Measurements from ENCODE around the gene SNX14. TPM values are rescaled to one million over a fixed set of nuclear protein-coding genes. Genes with fewer than 3 reads are reported as not detected.
"Not testable (repeated sequence)": the region's sequence is repeated elsewhere in the genome, so short reads cannot be mapped to it uniquely, and the experiment has no call there.

SNX14 gene
- total RNA-seq, 5 donors from 2014 or later (not counting 1 experiment from before 2014, with no cell fraction given): 46.3 to 63.3 (median 53.7) TPM

GRCh38 chr6:85640821-85641220 is 47.2 kb upstream of the SNX14 start:
- peak overlapping the region; percentile 75 to 79 for H3K27ac Mint-ChIP-seq
- Histone ChIP-seq H3K4me3 (ENCODE audit: control insufficient read depth in 1 of 2, extremely low read depth in 1 of 2, low read length in 1 of 2) (peak overlapping the region; percentile 15 to 100), H3K4me1 (ENCODE audit: control insufficient read depth in 1 of 2, extremely low read depth in 1 of 2, insufficient read depth in 2 of 2, low read length in 2 of 2) (peaks cover 12 to 27% of the 10 kb centered on the region in 2 experiments), H3K27me3 (replicated peaks in 1 of 2; ENCODE audit: control insufficient read depth in 2 of 2, extremely low read depth in 1 of 2, insufficient read depth in 2 of 2, low read length in 1 of 2) (no peaks in the 10 kb centered on the region), H3K9me3 (no peaks in the 10 kb centered on the region), H3K36me3 (ENCODE audit: control insufficient read depth in 2 of 2, extremely low read depth in 1 of 2, insufficient read depth in 1 of 2, low read length in 1 of 2) (peaks cover 4 to 37% of the 10 kb centered on the region in 2 donors), H3K27ac (ENCODE audit: low read length) (no peak overlapping the region)
- CTCF ChIA-PET: interaction anchor here (0.9 to 1.7 kb wide), 6 partner anchors 34 to 49 kb away, joined by 3 to 10 read pairs (median 4); no protein-coding TSS in a partner anchor
- 30% methylated on average over 2 of the region's 3 CpGs for WGBS (ENCODE audit: insufficient coverage)
- DNase-seq (no peak), ATAC-seq (replicated peaks in 1 of 4) (no peak)
- POLR2A ChIA-PET: interaction anchor here (0.6 to 10.0 kb wide), 6 partner anchors 9 to 45 kb away, joined by 3 to 441 read pairs (median 10); no protein-coding TSS in a partner anchor
- H3K4me1 Mint-ChIP-seq: peaks cover 60 to 62% (median 61%) of the 10 kb centered on the region in 3 donors
- H3K9me3 Mint-ChIP-seq: no peaks in the 10 kb centered on the region
- peak overlapping the region; percentile 87 to 93 (median 91) for H3K4me3 Mint-ChIP-seq
- H3K36me3 Mint-ChIP-seq: peaks cover 43% of the 10 kb centered on the region
- H3K27me3 Mint-ChIP-seq: no peaks in the 10 kb centered on the region

DNA sequence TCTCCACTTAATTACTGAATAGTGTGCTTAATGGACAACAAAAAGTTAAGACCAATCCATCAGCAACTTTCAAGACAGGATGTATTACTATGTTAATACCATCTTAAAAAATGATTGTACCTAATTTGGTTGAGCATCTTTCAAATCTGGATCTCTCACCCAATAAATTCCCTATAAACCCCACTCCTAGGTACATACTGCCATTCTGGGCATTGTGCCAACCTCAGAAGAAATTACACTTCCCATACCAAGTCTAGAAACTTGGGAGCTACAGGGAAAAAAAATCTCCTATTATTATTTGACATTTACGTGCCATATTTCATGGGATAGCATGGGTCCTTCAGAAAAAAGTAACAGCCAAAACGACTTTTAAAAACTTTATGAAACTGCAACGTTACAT is 43.9 kb upstream of the SNX14 start:
- no peaks in the 10 kb centered on the region for H3K27me3 Mint-ChIP-seq

DNA sequence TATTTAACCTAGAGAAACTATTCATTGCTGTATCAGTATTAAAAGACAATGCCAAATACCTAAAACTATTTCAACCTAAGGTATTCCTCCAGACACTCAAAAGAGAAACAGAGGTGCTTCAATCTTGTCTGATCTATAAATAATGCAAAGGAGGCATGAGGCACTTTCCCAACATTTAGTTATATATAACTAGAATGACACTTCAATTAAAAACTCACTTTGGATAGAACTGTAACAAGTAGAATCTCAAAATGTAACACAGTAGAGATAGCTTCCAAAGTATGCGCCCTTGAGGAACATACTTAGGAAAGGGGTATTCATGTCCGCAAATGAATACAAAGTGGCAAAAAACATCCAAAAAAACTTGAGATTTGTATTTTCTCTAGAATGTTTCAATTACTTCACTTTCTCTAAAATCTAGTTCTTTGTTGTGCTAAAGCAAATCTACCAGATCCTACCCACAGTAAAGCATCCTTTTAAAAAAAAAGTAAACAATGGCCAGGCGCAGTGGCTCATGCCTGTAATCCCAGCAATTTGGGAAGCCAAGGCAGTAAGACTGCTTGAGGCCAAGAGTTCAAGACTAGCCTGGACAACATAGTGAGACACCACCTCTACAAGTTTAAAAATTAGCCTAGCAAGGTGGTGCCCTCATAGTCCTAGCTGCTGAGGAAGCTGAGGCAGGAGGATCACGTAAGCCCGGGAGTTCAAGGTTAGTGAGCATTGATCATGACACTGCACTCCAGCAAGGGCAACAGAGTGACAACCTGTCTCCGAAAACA is 38.7 kb upstream of the SNX14 start:
- Mint-ChIP-seq H3K36me3 (peaks cover 46% of the 10 kb centered on the region), H3K4me3 (no peak overlapping the region), H3K4me1 (peaks cover 43 to 71% (median 63%) of the 10 kb centered on the region in 3 donors), H3K27me3 (no peaks in the 10 kb centered on the region), H3K9me3 (no peaks in the 10 kb centered on the region), H3K27ac (no peak overlapping the region)
- no peak overlapping the region for H3K27ac ChIP-seq (ENCODE audit: low read length)
- ATAC-seq (replicated peaks in 1 of 4) (no peak), DNase-seq (no peak)
- WGBS (ENCODE audit: insufficient coverage): 100% methylated on average over 3 of the region's 6 CpGs
- POLR2A ChIA-PET: interaction anchor here (0.5 to 2.7 kb wide), 5 partner anchors 8 to 46 kb away, joined by 3 to 17 read pairs (median 5); no protein-coding TSS in a partner anchor
- no peaks in the 10 kb centered on the region for H3K9me3 ChIP-seq
- H3K36me3 ChIP-seq (ENCODE audit: control insufficient read depth in 2 of 2, extremely low read depth in 1 of 2, insufficient read depth in 1 of 2, low read length in 1 of 2): peaks cover 8 to 88% of the 10 kb centered on the region in 2 donors
- CTCF ChIA-PET: no interaction called here
- H3K4me3 ChIP-seq (ENCODE audit: control insufficient read depth in 1 of 2, extremely low read depth in 1 of 2, low read length in 1 of 2): no peak overlapping the region
- peaks cover 0 to 6% of the 10 kb centered on the region in 2 experiments for H3K4me1 ChIP-seq (ENCODE audit: control insufficient read depth in 1 of 2, extremely low read depth in 1 of 2, insufficient read depth in 2 of 2, low read length in 2 of 2)
- no peaks in the 10 kb centered on the region for H3K27me3 ChIP-seq (replicated peaks in 1 of 2; ENCODE audit: control insufficient read depth in 2 of 2, extremely low read depth in 1 of 2, insufficient read depth in 2 of 2, low read length in 1 of 2)

More for the DNA sequence above, 43.9 kb upstream of the SNX14 start:
- 86% methylated on average over 1 of the region's 3 CpGs for WGBS (ENCODE audit: insufficient coverage)
- Mint-ChIP-seq H3K9me3 (no peaks in the 10 kb centered on the region), H3K36me3 (peaks cover 59% of the 10 kb centered on the region), H3K4me1 (peaks cover 57 to 71% (median 67%) of the 10 kb centered on the region in 3 donors), H3K27ac (peak overlapping the region in 1 of 2 donors; percentile 8), H3K4me3 (peak overlapping the region in 1 of 3 donors; percentile 6)
- Histone ChIP-seq H3K4me3 (ENCODE audit: control insufficient read depth in 1 of 2, extremely low read depth in 1 of 2, low read length in 1 of 2) (no peak overlapping the region), H3K27ac (ENCODE audit: low read length) (no peak overlapping the region), H3K27me3 (replicated peaks in 1 of 2; ENCODE audit: control insufficient read depth in 2 of 2, extremely low read depth in 1 of 2, insufficient read depth in 2 of 2, low read length in 1 of 2) (no peaks in the 10 kb centered on the region), H3K4me1 (ENCODE audit: control insufficient read depth in 1 of 2, extremely low read depth in 1 of 2, insufficient read depth in 2 of 2, low read length in 2 of 2) (peaks cover 15 to 21% of the 10 kb centered on the region in 2 experiments), H3K36me3 (ENCODE audit: control insufficient read depth in 2 of 2, extremely low read depth in 1 of 2, insufficient read depth in 1 of 2, low read length in 1 of 2) (peaks cover 6 to 64% of the 10 kb centered on the region in 2 donors), H3K9me3 (no peaks in the 10 kb centered on the region)
- no peak for DNase-seq
- ChIA-PET CTCF (interaction anchor here in 1 of 2 donors (1.6 kb wide), 1 partner anchor 32 kb away, joined by 7 read pairs; no protein-coding TSS in a partner anchor), POLR2A (interaction anchor here (1.4 to 10.0 kb wide), 3 partner anchors 29 to 40 kb away, joined by 3 to 441 read pairs (median 37); no protein-coding TSS in a partner anchor)
- no peak for ATAC-seq (replicated peaks in 1 of 4)

- CTCF ChIA-PET; ATAC-seq (replicated peaks in 1 of 4); H3K4me3 Mint-ChIP-seq; H3K4me3 ChIP-seq (ENCODE audit: control insufficient read depth in 1 of 2, extremely low read depth in 1 of 2, low read length in 1 of 2); H3K27ac Mint-ChIP-seq; DNase-seq; H3K9me3 ChIP-seq; H3K27ac ChIP-seq (ENCODE audit: low read length); H3K27me3 Mint-ChIP-seq; H3K4me1 ChIP-seq (ENCODE audit: control insufficient read depth in 1 of 2, extremely low read depth in 1 of 2, insufficient read depth in 2 of 2, low read length in 2 of 2); H3K27me3 ChIP-seq (replicated peaks in 1 of 2; ENCODE audit: control insufficient read depth in 2 of 2, extremely low read depth in 1 of 2, insufficient read depth in 2 of 2, low read length in 1 of 2); H3K9me3 Mint-ChIP-seq: not testable (repeated sequence)
- H3K36me3 ChIP-seq (ENCODE audit: control insufficient read depth in 2 of 2, extremely low read depth in 1 of 2, insufficient read depth in 1 of 2, low read length in 1 of 2): peaks cover 12 to 87% of the 10 kb centered on the region in 2 donors
- Mint-ChIP-seq H3K36me3 (peaks cover 43% of the 10 kb centered on the region), H3K4me1 (peaks cover 53 to 72% (median 63%) of the 10 kb centered on the region in 3 donors)
- POLR2A ChIA-PET: interaction anchor here (0.8 to 2.7 kb wide), 3 partner anchors 13 to 47 kb away, joined by 3 to 17 read pairs (median 6); no protein-coding TSS in a partner anchor
- WGBS (ENCODE audit: insufficient coverage): 100% methylated on average over 2 of the region's 5 CpGs
Measured at GRCh38 chr6:85631117-85631516, 37.5 kb upstream of the SNX14 start.

- Histone ChIP-seq H3K4me1 (ENCODE audit: control insufficient read depth in 1 of 2, extremely low read depth in 1 of 2, insufficient read depth in 2 of 2, low read length in 2 of 2) (peaks cover 2 to 9% of the 10 kb centered on the region in 2 experiments), H3K27ac (ENCODE audit: low read length) (no peak overlapping the region), H3K36me3 (ENCODE audit: control insufficient read depth in 2 of 2, extremely low read depth in 1 of 2, insufficient read depth in 1 of 2, low read length in 1 of 2) (peaks cover 12 to 81% of the 10 kb centered on the region in 2 donors), H3K27me3 (replicated peaks in 1 of 2; ENCODE audit: control insufficient read depth in 2 of 2, extremely low read depth in 1 of 2, insufficient read depth in 2 of 2, low read length in 1 of 2) (no peaks in the 10 kb centered on the region), H3K9me3 (no peaks in the 10 kb centered on the region), H3K4me3 (ENCODE audit: control insufficient read depth in 1 of 2, extremely low read depth in 1 of 2, low read length in 1 of 2) (no peak overlapping the region)
- Mint-ChIP-seq H3K36me3 (peaks cover 44% of the 10 kb centered on the region), H3K4me3 (no peak overlapping the region), H3K4me1 (peaks cover 69 to 82% (median 73%) of the 10 kb centered on the region in 3 donors), H3K27me3 (no peaks in the 10 kb centered on the region), H3K27ac (peak overlapping the region in 1 of 2 donors; percentile 13), H3K9me3 (no peaks in the 10 kb centered on the region)
- DNase-seq (no peak), ATAC-seq (replicated peaks in 1 of 4) (no peak)
- ChIA-PET POLR2A (interaction anchor here in 1 of 2 donors (1.3 kb wide), 1 partner anchor 51 kb away, joined by 3 read pairs; no protein-coding TSS in a partner anchor), CTCF (interaction anchor here in 1 of 2 donors (0.7 kb wide), 1 partner anchor 10 kb away, joined by 3 read pairs; no protein-coding TSS in a partner anchor)
- WGBS (ENCODE audit: insufficient coverage): 67% methylated on average over 1 of the region's 1 CpG
Measured at GRCh38 chr6:85628353-85628752, 34.7 kb upstream of the SNX14 start.

DNA sequence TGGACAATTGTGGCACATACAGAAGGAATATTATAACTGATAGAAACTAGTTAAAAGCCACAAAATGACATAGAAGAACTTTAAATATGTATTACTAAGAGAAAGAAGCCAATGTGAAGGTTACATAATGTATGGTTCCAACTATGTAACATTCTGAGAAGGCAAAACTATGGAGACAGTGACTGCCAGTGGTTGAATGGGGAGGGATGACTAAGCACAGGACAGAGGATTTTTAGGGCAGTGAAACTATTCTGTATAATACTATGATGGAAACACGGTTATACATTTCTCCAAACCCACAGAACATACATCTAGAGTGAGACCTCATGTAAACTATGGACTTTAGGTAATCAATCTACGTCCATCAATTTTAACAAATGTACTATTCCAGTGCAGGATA is 26.6 kb upstream of the SNX14 start:
- no peaks in the 10 kb centered on the region for H3K27me3 Mint-ChIP-seq
- no peak overlapping the region for H3K4me3 Mint-ChIP-seq
- ChIA-PET POLR2A (no interaction called here), CTCF (no interaction called here)
- Histone ChIP-seq H3K27ac (ENCODE audit: low read length) (no peak overlapping the region), H3K36me3 (ENCODE audit: control insufficient read depth in 2 of 2, extremely low read depth in 1 of 2, insufficient read depth in 1 of 2, low read length in 1 of 2) (peaks cover 5 to 86% of the 10 kb centered on the region in 2 donors), H3K4me3 (ENCODE audit: control insufficient read depth in 1 of 2, extremely low read depth in 1 of 2, low read length in 1 of 2) (no peak overlapping the region), H3K27me3 (replicated peaks in 1 of 2; ENCODE audit: control insufficient read depth in 2 of 2, extremely low read depth in 1 of 2, insufficient read depth in 2 of 2, low read length in 1 of 2) (no peaks in the 10 kb centered on the region), H3K9me3 (no peaks in the 10 kb centered on the region), H3K4me1 (ENCODE audit: control insufficient read depth in 1 of 2, extremely low read depth in 1 of 2, insufficient read depth in 2 of 2, low read length in 2 of 2) (no peaks in the 10 kb centered on the region)
- H3K9me3 Mint-ChIP-seq: no peaks in the 10 kb centered on the region
- DNase-seq (no peak), ATAC-seq (replicated peaks in 1 of 4) (no peak)
- no peak overlapping the region for H3K27ac Mint-ChIP-seq
- peaks cover 26 to 37% (median 36%) of the 10 kb centered on the region in 3 donors for H3K4me1 Mint-ChIP-seq
- no CpG with 5 or more reads among the region's 2 CpGs for WGBS (ENCODE audit: insufficient coverage)
- H3K36me3 Mint-ChIP-seq: peaks cover 55% of the 10 kb centered on the region
